Right renal cortex interstitium (tissue), 3 donors: ENCODE results near the gene ANKS1B. TPM values are rescaled to one million over a fixed set of nuclear protein-coding genes. Genes with fewer than 3 reads are reported as not detected.

Source experiments
- DNase-seq, 3 donors: peaks; one replicate each; pipeline ENCODE4 v3.0.0-alpha.2; 2013; ENCODE audit warnings: low read depth in 3 of 3, low spot score in 2 of 3
- polyA plus RNA-seq, 3 donors: library from polyadenylated mRNA; unstranded; fragments of 120-200 nt; gene quantifications; one replicate each; pipeline ENCODE4 v1.2.1, GENCODE V29; 2013; ENCODE audit not compliant: insufficient read length in 3 of 3

Gene ANKS1B
- polyA plus RNA-seq, 3 donors = 3.8 to 4.8 (median 4.3) TPM

- DNase-seq = no peak
Observed at GRCh38 chr12:99235381-99235780, 749.4 kb downstream of the ANKS1B start.

- DNase-seq = no peak
Observed at GRCh38 chr12:99234702-99235101, 750.0 kb downstream of the ANKS1B start.

GRCh38 chr12:99232324-99232723 is 752.4 kb downstream of the ANKS1B start:
- no peak for DNase-seq

GRCh38 chr12:99231031-99231430 is 753.7 kb downstream of the ANKS1B start:
- DNase-seq = no peak

- no peak for DNase-seq
Observed at GRCh38 chr12:99224237-99224636, 760.5 kb downstream of the ANKS1B start.

GRCh38 chr12:99223579-99223978 is 761.2 kb downstream of the ANKS1B start:
- DNase-seq = no peak

GRCh38 chr12:99213047-99213446 is 771.7 kb downstream of the ANKS1B start:
- DNase-seq = no peak

GRCh38 chr12:99212275-99212674 is 772.5 kb downstream of the ANKS1B start:
- no peak for DNase-seq

- no peak for DNase-seq
Observed at GRCh38 chr12:99205111-99205510, 779.6 kb downstream of the ANKS1B start.

GRCh38 chr12:99201906-99202645 is 782.7 kb downstream of the ANKS1B start:
- no peak for DNase-seq

GRCh38 chr12:99200711-99201384 is 783.9 kb downstream of the ANKS1B start:
- no peak for DNase-seq

- DNase-seq = no peak
Observed at GRCh38 chr12:99195474-99195873, 789.3 kb downstream of the ANKS1B start.

- DNase-seq = no peak
Observed at GRCh38 chr12:99192489-99192888, 792.2 kb downstream of the ANKS1B start.

- DNase-seq = no peak
Observed at GRCh38 chr12:99176871-99177270, 807.9 kb downstream of the ANKS1B start.

- no peak for DNase-seq
Observed at GRCh38 chr12:99170461-99170860, 814.3 kb downstream of the ANKS1B start.

GRCh38 chr12:99170037-99170436 is 814.7 kb downstream of the ANKS1B start:
- DNase-seq = peak in 1 of 3 donors; percentile 19

GRCh38 chr12:99157946-99158345 is 826.8 kb downstream of the ANKS1B start:
- no peak for DNase-seq

GRCh38 chr12:99154983-99155336 is 829.8 kb downstream of the ANKS1B start:
- DNase-seq = peak in 1 of 3 donors; percentile 15

- peak in 2 of 3 donors; percentile 23 to 41 for DNase-seq
Observed at GRCh38 chr12:99154216-99154982, 830.3 kb downstream of the ANKS1B start.

- no peak for DNase-seq
Observed at GRCh38 chr12:99153293-99153692, 831.4 kb downstream of the ANKS1B start.

GRCh38 chr12:99152337-99152736 is 832.4 kb downstream of the ANKS1B start:
- no peak for DNase-seq

- DNase-seq = no peak
Observed at GRCh38 chr12:99151744-99152143, 833.0 kb downstream of the ANKS1B start.
